RWPE2 (cell line): ENCODE measurements around the gene SAMD10.

ENCODE experiments used
- ATAC-seq: fragments of 200-7000 bp; cut with Tn5 transposase; 3 replicates; pipeline ENCODE4 v1.9.1; 2021; ENCODE audit warnings: low read depth
- DNase-seq: peaks from one replicate; pipeline ENCODE4 v3.0.0-alpha.2; 2020; ENCODE audit warnings: low spot score
- H3K27ac ChIP-seq: fragments of 450-650 bp; 2 replicates; pipeline ENCODE4 v1.5.1; 2017; ENCODE audit warnings: mild to moderate bottlenecking; ENCODE audit not compliant: poor library complexity, severe bottlenecking
- H3K27me3 ChIP-seq: fragments of 250-450 bp; sonication (Bioruptor Pico); 2 replicates; pipeline ENCODE4 v1.5.1; 2021; ENCODE audit warnings: mild to moderate bottlenecking, moderate library complexity; ENCODE audit not compliant: insufficient read depth, poor library complexity, severe bottlenecking
- H3K36me3 ChIP-seq: fragments of 250-450 bp; sonication (Bioruptor Pico); 2 replicates; pipeline ENCODE4 v1.5.1; 2020; ENCODE audit warnings: low read depth, mild to moderate bottlenecking, moderate library complexity
- H3K4me1 ChIP-seq: fragments of 250-450 bp; sonication (Bioruptor Pico); 2 replicates; pipeline ENCODE4 v1.5.1; 2021; ENCODE audit warnings: mild to moderate bottlenecking, moderate library complexity; ENCODE audit not compliant: insufficient read depth, poor library complexity, severe bottlenecking
- H3K4me3 ChIP-seq: fragments of 250-450 bp; sonication (Bioruptor Pico); 2 replicates; pipeline ENCODE4 v1.5.1; 2021; ENCODE audit warnings: mild to moderate bottlenecking, moderate library complexity; ENCODE audit not compliant: severe bottlenecking
- H3K9me3 ChIP-seq: fragments of 250-450 bp; sonication (Bioruptor Pico); 2 replicates; pipeline ENCODE4 v1.5.1; 2021; ENCODE audit warnings: mild to moderate bottlenecking, moderate library complexity; ENCODE audit not compliant: severe bottlenecking
- CTCF ChIP-seq: fragments of 450-650 bp; IDR thresholded peaks from one replicate; pipeline ENCODE4 v1.5.1; 2017; ENCODE audit warnings: mild to moderate bottlenecking, moderate library complexity; ENCODE audit not compliant: poor library complexity, severe bottlenecking

Gene SAMD10

DNA sequence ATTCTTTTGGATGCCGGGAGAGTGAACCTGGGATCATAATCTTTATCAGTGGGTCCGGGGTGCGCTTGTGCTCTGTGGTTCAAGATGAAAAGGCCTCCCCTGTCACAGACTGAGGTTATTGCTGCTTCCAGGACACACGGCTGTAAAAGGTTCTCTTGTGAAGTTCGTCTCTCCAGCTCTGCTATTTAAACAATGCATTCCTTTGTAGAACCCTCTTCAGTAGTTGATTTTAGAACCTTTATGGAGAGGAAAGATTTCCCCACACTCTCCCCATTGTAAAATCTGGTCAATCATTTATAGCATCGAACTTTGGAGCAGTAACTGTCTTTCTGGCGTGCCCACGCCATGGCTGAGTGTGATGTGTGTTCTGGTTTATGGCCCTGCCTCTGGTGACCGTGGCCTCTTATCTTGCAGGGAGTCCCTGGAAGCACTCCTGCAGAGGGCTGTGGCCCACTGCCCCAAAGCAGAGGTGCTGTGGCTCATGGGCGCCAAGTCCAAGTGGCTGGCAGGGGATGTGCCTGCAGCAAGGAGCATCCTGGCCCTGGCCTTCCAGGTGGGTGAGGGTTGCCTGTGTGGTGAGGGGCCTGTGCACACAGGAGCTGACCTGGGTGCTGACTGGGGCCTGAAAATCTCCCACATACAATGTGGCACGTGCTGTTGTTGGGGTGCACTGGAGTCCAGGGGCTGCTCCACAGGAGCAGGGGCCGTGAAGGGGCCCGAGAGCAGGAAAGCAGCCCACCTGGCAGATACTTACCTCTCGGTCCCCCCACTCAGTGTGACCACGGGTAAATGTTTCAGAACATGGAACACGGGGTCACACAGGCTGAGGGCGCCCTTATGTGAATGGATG, 44.9 kb upstream of the SAMD10 start:
- H3K36me3 ChIP-seq, result peaks cover 95% of the 10 kb centered on the region
- TF ChIP-seq CTCF, result no peak

DNA sequence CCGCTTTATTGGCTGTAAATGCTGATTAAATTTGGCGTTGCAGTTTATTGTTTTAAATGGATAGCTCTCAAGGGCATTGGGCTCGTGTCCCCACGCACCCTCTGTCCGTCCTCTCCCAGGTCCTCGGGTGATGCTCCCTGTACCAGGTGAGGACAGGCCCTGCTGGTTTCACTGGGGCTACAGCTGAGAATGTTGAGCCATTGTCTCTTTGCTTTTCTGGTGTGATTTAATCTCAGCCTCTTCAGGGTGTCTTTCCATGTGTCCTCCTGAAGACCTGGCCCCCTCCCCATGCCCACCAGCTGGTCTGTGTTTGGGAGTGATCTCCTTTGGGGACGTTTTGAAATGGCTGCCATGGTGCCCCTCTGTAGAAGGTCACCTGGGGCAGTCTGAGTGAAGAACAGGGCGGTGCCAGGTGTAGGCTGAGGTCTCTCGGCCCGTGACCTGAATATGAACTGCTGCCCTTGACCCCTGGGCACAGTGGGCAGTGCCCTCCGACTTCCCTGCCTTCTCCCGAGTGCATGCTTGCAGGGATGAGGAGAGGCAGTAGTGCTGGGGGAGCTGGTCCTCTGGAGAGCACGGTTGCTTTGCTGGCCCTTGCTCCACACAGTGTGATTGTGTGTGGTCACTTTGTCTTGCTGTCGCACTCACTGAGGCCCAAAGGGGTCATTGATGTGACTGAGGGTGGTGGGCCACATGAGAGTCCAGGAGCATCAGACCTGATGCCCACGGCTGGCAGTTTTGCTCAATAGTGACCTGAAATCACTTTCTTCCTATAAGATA, 44.1 kb upstream of the SAMD10 start:
- TF ChIP-seq CTCF, result no peak
- H3K27me3 ChIP-seq, result no peaks in the 10 kb centered on the region
- no peaks in the 10 kb centered on the region for H3K9me3 ChIP-seq
- no peak overlapping the region for H3K4me3 ChIP-seq
- H3K36me3 ChIP-seq, result peaks cover 95% of the 10 kb centered on the region
- H3K4me1 ChIP-seq, result no peaks in the 10 kb centered on the region
- ATAC-seq, result no peak
- H3K27ac ChIP-seq, result no peak overlapping the region
- no peak for DNase-seq

More for the DNA sequence above, 44.9 kb upstream of the SAMD10 start:
- Histone ChIP-seq H3K4me3 (no peak overlapping the region), H3K4me1 (no peaks in the 10 kb centered on the region), H3K27ac (no peak overlapping the region), H3K27me3 (no peaks in the 10 kb centered on the region), H3K9me3 (no peaks in the 10 kb centered on the region)
- DNase-seq (no peak), ATAC-seq (no peak)

GRCh38 chr20:64022671-64023360, 43.4 kb upstream of the SAMD10 start:
- TF ChIP-seq CTCF, result no peak
- Histone ChIP-seq H3K27ac (no peak overlapping the region), H3K4me1 (no peaks in the 10 kb centered on the region), H3K9me3 (no peaks in the 10 kb centered on the region), H3K36me3 (peaks cover 95% of the 10 kb centered on the region), H3K4me3 (no peak overlapping the region), H3K27me3 (no peaks in the 10 kb centered on the region)
- DNase-seq (peak; percentile 76), ATAC-seq (no peak)

- no peak for ATAC-seq
- peaks cover 91% of the 10 kb centered on the region for H3K36me3 ChIP-seq
- no peak for DNase-seq
Measured at GRCh38 chr20:64021124-64021975, 41.9 kb upstream of the SAMD10 start.

More at GRCh38 chr20:64021124-64021975, 41.9 kb upstream of the SAMD10 start:
- Histone ChIP-seq H3K27ac (no peak overlapping the region), H3K27me3 (no peaks in the 10 kb centered on the region), H3K4me1 (no peaks in the 10 kb centered on the region), H3K4me3 (no peak overlapping the region), H3K9me3 (no peaks in the 10 kb centered on the region)
- no peak for TF ChIP-seq CTCF
